Upper lobe of left lung (tissue), 4 donors: ENCODE data around the gene MRPL9.

Experiments used
- CTCF ChIP-seq, 6 experiments: fragments of 450-650 bp in 4 of 6; fragments of 200-600 bp in 2 of 6; sonication (generic) in 2 of 6; IDR thresholded peaks; one replicate each; pipeline ENCODE4 v1.5.1; 2016 to 2019; ENCODE audit warnings: antibody characterized with exemption in 6 of 6
- EP300 ChIP-seq, 4 donors: sonication (generic); formaldehyde crosslinking; IDR thresholded peaks; one replicate each; pipeline ENCODE4 v1.5.1; 2017; ENCODE audit warnings: antibody characterized with exemption in 4 of 4, control low read depth in 2 of 4
- POLR2A ChIP-seq, 4 donors: fragments of 450-650 bp; IDR thresholded peaks; one replicate each; pipeline ENCODE4 v1.5.1; 2016 to 2017; ENCODE audit warnings: antibody characterized with exemption in 4 of 4, mild to moderate bottlenecking in 2 of 4
- POLR2AphosphoS5 ChIP-seq, 2 donors: sonication (generic); formaldehyde crosslinking; IDR thresholded peaks; one replicate each; pipeline ENCODE4 v1.5.1; 2017; ENCODE audit warnings: antibody characterized with exemption in 2 of 2

GRCh38 chr1:151774256-151774922 is 11.1 kb upstream of the MRPL9 start:
- TF ChIP-seq CTCF (IDR thresholded peaks at IDR 0.05) (no peak), POLR2A (IDR thresholded peaks at IDR 0.05) (no peak), POLR2AphosphoS5 (IDR thresholded peaks at IDR 0.05) (no peak), EP300 (IDR thresholded peaks at IDR 0.05) (no peak)
